Thyroid gland (tissue), 4 donors: ENCODE data around the gene FGF19.

Experiments used
- POLR2A ChIP-seq, 2 donors: fragments of 450-650 bp; IDR thresholded peaks; one replicate each; pipeline ENCODE4 v1.6.1; 2017; ENCODE audit warnings: antibody characterized with exemption in 2 of 2, mild to moderate bottlenecking in 2 of 2, moderate library complexity in 1 of 2
- TF ChIP-seq, protein P1 (sequence below), 6 experiments: fragments of 200-600 bp in 3 of 6; fragments of 450-650 bp in 3 of 6; sonication (generic) in 3 of 6; IDR thresholded peaks; one replicate each; pipeline ENCODE4 v1.5.1; 2016 to 2019; ENCODE audit warnings: antibody characterized with exemption in 6 of 6, mild to moderate bottlenecking in 2 of 6, inconsistent platforms in 1 of 6, moderate library complexity in 1 of 6

DNA sequence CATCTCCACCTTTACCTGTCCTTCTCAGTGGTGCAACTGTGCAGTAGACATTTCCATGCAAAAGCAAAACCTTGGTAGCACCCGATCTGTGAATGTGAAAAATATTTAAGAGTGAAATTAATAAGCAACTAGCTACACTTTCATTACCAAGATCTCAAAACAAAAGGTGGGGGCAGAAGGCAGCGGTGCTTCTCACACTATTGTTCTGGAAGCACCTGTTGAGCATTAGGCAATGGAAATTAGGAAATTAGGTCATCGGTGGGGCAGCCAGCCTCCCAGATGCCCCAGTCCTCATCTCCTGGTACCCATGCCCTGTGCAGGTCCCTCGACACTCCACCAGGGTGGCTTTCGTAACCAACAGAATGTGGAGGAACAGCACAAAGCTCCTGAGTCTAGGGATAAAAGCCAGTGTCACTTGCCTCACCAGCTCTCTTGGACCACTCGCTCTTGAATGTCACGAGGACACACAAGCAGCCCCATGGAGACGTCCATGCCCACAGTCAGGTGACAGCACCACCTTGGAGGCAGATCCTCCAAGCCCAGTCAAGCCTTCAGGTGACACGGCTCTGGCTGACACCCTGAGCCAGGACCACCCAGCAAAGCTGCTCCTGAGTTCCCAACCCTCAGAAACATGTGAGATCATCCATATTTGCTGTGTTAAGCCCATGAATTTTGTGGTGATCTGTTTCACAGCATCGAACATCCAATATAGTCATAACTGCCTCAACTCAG, 31.9 kb downstream of the FGF19 start:
- TF ChIP-seq, protein P1, sequence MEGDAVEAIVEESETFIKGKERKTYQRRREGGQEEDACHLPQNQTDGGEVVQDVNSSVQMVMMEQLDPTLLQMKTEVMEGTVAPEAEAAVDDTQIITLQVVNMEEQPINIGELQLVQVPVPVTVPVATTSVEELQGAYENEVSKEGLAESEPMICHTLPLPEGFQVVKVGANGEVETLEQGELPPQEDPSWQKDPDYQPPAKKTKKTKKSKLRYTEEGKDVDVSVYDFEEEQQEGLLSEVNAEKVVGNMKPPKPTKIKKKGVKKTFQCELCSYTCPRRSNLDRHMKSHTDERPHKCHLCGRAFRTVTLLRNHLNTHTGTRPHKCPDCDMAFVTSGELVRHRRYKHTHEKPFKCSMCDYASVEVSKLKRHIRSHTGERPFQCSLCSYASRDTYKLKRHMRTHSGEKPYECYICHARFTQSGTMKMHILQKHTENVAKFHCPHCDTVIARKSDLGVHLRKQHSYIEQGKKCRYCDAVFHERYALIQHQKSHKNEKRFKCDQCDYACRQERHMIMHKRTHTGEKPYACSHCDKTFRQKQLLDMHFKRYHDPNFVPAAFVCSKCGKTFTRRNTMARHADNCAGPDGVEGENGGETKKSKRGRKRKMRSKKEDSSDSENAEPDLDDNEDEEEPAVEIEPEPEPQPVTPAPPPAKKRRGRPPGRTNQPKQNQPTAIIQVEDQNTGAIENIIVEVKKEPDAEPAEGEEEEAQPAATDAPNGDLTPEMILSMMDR (IDR thresholded peaks at IDR 0.05), result no peak
- TF ChIP-seq POLR2A (IDR thresholded peaks at IDR 0.05), result no peak
